Fibroblast of lung (primary cell): ENCODE results near the gene MAGEA4. TPM values are rescaled to one million over a fixed set of nuclear protein-coding genes. Genes with fewer than 3 reads are reported as not detected.

Experiments used
- DNase-seq, 2 donors: peaks; one replicate each; pipeline versions ENCODE4 v3.0.0 to v3.0.0-alpha.2; 2010; ENCODE audit warnings: low read depth in 2 of 2
- H2AFZ ChIP-seq: 2 replicates; pipeline ENCODE4 v1.5.1; 2012; ENCODE audit warnings: low read length, control low read depth, inconsistent platforms
- H3K27ac ChIP-seq: 2 replicates; pipeline ENCODE4 v1.5.1; 2011; ENCODE audit warnings: low read length, control low read depth; ENCODE audit not compliant: insufficient read depth
- H3K27me3 ChIP-seq: 2 replicates; pipeline ENCODE4 v1.5.1; 2011; ENCODE audit warnings: mild to moderate bottlenecking, low read length; ENCODE audit not compliant: control insufficient read depth, insufficient read depth
- H3K36me3 ChIP-seq: 2 replicates; pipeline ENCODE4 v1.5.1; 2011; ENCODE audit warnings: low read length; ENCODE audit not compliant: control insufficient read depth, insufficient read depth
- H3K4me1 ChIP-seq: 2 replicates; pipeline ENCODE4 v1.5.1; 2011; ENCODE audit warnings: low read length; ENCODE audit not compliant: control insufficient read depth, insufficient read depth; ENCODE audit errors: extremely low read depth
- H3K4me2 ChIP-seq: 2 replicates; pipeline ENCODE4 v1.5.1; 2011; ENCODE audit warnings: low read length, control low read depth; ENCODE audit not compliant: insufficient read depth; ENCODE audit errors: extremely low read depth
- H3K4me3 ChIP-seq, 4 experiments: fragments of 200-600 bp in 1 of 4; sonication (generic) in 1 of 4; replicated peaks in 1 of 4; 2 replicates each; pipeline ENCODE4 v1.5.1; 2011 to 2016; ENCODE audit warnings: low read length in 4 of 4, low read depth in 3 of 4, mild to moderate bottlenecking in 3 of 4, control low read depth in 2 of 4, inconsistent platforms in 1 of 4, mixed read lengths in 1 of 4; ENCODE audit not compliant: insufficient read depth in 1 of 4; ENCODE audit errors: control extremely low read depth in 1 of 4
- H3K79me2 ChIP-seq: 2 replicates; pipeline ENCODE4 v1.5.1; 2012; ENCODE audit warnings: mild to moderate bottlenecking, low read length, inconsistent platforms; ENCODE audit not compliant: control insufficient read depth, insufficient read depth
- H3K9ac ChIP-seq: 2 replicates; pipeline ENCODE4 v1.5.1; 2011; ENCODE audit warnings: mild to moderate bottlenecking, low read length, control low read depth; ENCODE audit not compliant: insufficient read depth
- H3K9me3 ChIP-seq: 2 replicates; pipeline ENCODE4 v1.5.1; 2012; ENCODE audit warnings: low read depth, low read length; ENCODE audit not compliant: control insufficient read depth, insufficient read depth
- H4K20me1 ChIP-seq: 2 replicates; pipeline ENCODE4 v1.5.1; 2011; ENCODE audit warnings: low read length; ENCODE audit not compliant: control insufficient read depth, insufficient read depth; ENCODE audit errors: extremely low read depth
- EZH2 ChIP-seq: IDR thresholded peaks from 2 replicates; pipeline ENCODE4 v1.5.1; 2012; ENCODE audit warnings: low read length, control low read depth, mild to moderate bottlenecking; ENCODE audit errors: missing control alignments
- polyA plus RNA-seq, 2 donors: library from polyadenylated mRNA; depleted of rRNA in 1 of 2; stranded (reverse) in 1 of 2; unstranded in 1 of 2; fragments of >200 nt; gene quantifications; 2 replicates each; pipeline ENCODE4 v1.2.1, GENCODE V29; 2011 to 2012; ENCODE audit warnings: missing spikeins in 1 of 2
- total RNA-seq: library from RNA; depleted of rRNA; stranded (reverse); fragments of >200 nt; gene quantifications from 2 replicates; pipeline ENCODE4 v1.2.1, GENCODE V29; 2014
- TF ChIP-seq, protein P1 (sequence below), 2 donors: IDR thresholded peaks in 1 of 2; conservative IDR thresholded peaks in 1 of 2; 1 replicate in 1 of 2; 2 replicates in 1 of 2; pipeline ENCODE4 v1.5.1; 2011 to 2012; ENCODE audit warnings: low read length in 2 of 2, control low read depth in 1 of 2, inconsistent platforms in 1 of 2, low read depth in 1 of 2, mild to moderate bottlenecking in 1 of 2

MAGEA4 gene
- total and polyA plus RNA-seq, 2 donors (not counting 1 experiment from before 2014, with no cell fraction given) = not detected

DNA sequence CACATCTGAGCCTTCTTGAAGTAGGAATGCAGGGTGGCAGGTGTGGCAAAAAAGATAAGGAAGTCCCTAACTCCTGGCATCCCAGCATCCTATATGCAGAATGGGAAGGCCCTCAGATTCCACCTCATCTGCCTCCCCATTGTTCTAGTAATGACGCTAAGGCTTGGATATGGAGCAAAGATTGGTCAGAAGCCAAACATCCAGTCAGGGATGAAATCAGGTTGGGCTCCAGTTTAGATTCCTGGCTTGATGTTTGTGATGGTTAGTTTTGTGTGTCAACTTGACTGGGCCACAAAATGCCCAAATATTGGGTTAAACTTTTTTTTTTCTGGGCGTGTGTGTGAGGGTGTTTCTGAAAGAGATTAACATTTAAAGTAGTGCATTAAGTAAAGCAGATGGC, 39.6 kb upstream of the MAGEA4 start:
- no peak overlapping the region for H2AFZ ChIP-seq
- H3K79me2 ChIP-seq = no peaks in the 10 kb centered on the region
- no peaks in the 10 kb centered on the region for H3K27me3 ChIP-seq
- H3K4me1 ChIP-seq = no peaks in the 10 kb centered on the region
- DNase-seq = peak in 1 of 2 donors; percentile 45
- H3K9ac ChIP-seq = no peak overlapping the region
- no peak overlapping the region for H3K4me2 ChIP-seq
- no peaks in the 10 kb centered on the region for H4K20me1 ChIP-seq
- H3K36me3 ChIP-seq = no peaks in the 10 kb centered on the region
- TF ChIP-seq EZH2 = no peak
- TF ChIP-seq, protein P1, sequence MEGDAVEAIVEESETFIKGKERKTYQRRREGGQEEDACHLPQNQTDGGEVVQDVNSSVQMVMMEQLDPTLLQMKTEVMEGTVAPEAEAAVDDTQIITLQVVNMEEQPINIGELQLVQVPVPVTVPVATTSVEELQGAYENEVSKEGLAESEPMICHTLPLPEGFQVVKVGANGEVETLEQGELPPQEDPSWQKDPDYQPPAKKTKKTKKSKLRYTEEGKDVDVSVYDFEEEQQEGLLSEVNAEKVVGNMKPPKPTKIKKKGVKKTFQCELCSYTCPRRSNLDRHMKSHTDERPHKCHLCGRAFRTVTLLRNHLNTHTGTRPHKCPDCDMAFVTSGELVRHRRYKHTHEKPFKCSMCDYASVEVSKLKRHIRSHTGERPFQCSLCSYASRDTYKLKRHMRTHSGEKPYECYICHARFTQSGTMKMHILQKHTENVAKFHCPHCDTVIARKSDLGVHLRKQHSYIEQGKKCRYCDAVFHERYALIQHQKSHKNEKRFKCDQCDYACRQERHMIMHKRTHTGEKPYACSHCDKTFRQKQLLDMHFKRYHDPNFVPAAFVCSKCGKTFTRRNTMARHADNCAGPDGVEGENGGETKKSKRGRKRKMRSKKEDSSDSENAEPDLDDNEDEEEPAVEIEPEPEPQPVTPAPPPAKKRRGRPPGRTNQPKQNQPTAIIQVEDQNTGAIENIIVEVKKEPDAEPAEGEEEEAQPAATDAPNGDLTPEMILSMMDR (conservative IDR thresholded peaks at IDR 0.05 in 1 of 2, IDR thresholded peaks at IDR 0.05 in 1 of 2; ENCODE audit: low read depth in 1 of 2, low read length in 2 of 2) = no peak
- H3K4me3 ChIP-seq = no peak overlapping the region
- H3K27ac ChIP-seq = no peak overlapping the region
- H3K9me3 ChIP-seq = no peaks in the 10 kb centered on the region

DNA sequence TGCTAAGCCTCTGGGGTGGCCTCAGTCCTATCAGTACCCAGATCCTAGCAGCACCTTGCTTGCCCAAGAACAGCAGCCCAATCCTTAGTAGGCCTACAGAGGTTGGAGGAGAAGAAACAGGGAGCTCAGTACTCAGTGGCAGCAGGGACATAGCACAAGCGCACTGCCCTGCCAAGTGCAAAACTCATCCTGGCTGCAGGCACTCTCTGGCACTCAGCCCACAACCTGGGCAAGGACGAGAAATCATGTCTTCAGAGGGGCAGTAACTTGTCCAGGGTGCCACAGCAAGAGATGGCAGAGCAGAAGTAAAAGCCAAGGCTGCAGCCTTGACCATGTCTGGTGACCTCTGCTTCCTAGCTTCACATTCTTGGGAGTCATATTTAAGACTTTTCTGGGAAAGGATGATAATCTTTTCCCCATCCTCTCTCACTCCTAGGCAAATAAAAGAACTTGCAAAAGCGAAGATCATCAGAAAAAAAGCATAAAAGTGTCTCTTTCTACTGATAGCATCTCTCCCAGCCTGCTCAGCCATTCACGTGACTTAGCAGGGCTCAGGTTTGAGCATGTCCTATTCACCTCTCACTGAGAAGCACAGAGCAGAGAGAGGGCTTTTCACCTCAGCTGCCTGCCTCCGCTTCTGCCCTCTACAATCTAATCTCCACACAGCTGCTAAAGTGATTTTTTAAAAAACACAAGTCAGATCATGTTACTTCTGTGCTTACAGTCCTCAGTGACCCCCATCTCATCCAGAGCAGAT, 37.2 kb upstream of the MAGEA4 start:
- no peak for DNase-seq
- Histone ChIP-seq H3K27me3 (no peaks in the 10 kb centered on the region), H3K4me3 (no peak overlapping the region), H3K79me2 (no peaks in the 10 kb centered on the region), H3K9ac (no peak overlapping the region), H4K20me1 (no peaks in the 10 kb centered on the region), H3K4me1 (no peaks in the 10 kb centered on the region), H3K4me2 (no peak overlapping the region), H3K9me3 (no peaks in the 10 kb centered on the region), H3K27ac (no peak overlapping the region), H3K36me3 (no peaks in the 10 kb centered on the region), H2AFZ (no peak overlapping the region)
- TF ChIP-seq, protein P1 (conservative IDR thresholded peaks at IDR 0.05 in 1 of 2, IDR thresholded peaks at IDR 0.05 in 1 of 2; ENCODE audit: low read depth in 1 of 2, low read length in 2 of 2) = no peak
- no peak for TF ChIP-seq EZH2

DNA sequence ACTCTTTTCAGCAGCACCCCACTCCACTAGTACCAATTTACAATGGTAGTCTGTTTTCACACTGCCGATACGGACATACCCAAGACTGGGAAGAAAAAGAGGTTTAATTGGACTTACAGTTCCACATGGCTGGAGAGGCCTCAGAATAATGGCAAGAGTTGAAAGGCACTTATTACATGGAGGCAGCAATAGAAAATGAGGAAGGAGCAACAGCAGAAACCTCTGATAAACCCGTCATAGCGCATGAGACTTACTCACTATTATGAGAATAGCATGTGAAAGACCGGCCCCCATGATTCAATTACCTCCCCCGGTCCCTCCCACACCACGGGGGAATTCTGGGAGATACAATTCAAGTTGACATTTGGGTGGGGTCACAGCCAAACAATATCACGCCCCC, 34.1 kb upstream of the MAGEA4 start:
- Histone ChIP-seq H3K9me3 (no peaks in the 10 kb centered on the region), H3K27ac (no peak overlapping the region), H3K9ac (no peak overlapping the region), H3K4me3 (no peak overlapping the region), H3K27me3 (no peaks in the 10 kb centered on the region), H4K20me1 (no peaks in the 10 kb centered on the region), H3K4me1 (no peaks in the 10 kb centered on the region), H2AFZ (no peak overlapping the region), H3K79me2 (no peaks in the 10 kb centered on the region), H3K4me2 (no peak overlapping the region), H3K36me3 (no peaks in the 10 kb centered on the region)
- no peak for DNase-seq
- TF ChIP-seq, protein P1 (conservative IDR thresholded peaks at IDR 0.05 in 1 of 2, IDR thresholded peaks at IDR 0.05 in 1 of 2; ENCODE audit: low read depth in 1 of 2, low read length in 2 of 2) = no peak
- no peak for TF ChIP-seq EZH2
